H7 (cell line): ENCODE measurements around the gene FGGY. TPM values are rescaled to one million over a fixed set of nuclear protein-coding genes. Genes with fewer than 3 reads are reported as not detected.

ENCODE experiments used
- DNase-seq: peaks from one replicate; pipeline ENCODE4 v3.0.0; 2012
- H3K27me3 ChIP-seq: 2 replicates; pipeline ENCODE4 v1.6.0; 2011; ENCODE audit warnings: mild to moderate bottlenecking, low read length; ENCODE audit not compliant: control insufficient read depth, insufficient read depth
- H3K36me3 ChIP-seq: replicated peaks from 2 replicates; pipeline ENCODE4 v1.5.1; 2011; ENCODE audit warnings: low read length; ENCODE audit not compliant: control insufficient read depth, insufficient read depth
- H3K4me3 ChIP-seq: 2 replicates; pipeline ENCODE4 v1.5.1; 2011; ENCODE audit warnings: low read depth, mild to moderate bottlenecking, control low read depth, low read length, moderate library complexity; ENCODE audit not compliant: insufficient read depth
- total RNA-seq: library from RNA; depleted of rRNA; stranded (reverse); fragments of >200 nt; shearing (Covaris generic); gene quantifications from 2 replicates; pipeline ENCODE4 v1.2.3, GENCODE V29; 2014

Gene FGGY
- total RNA-seq, 1 experiment from 2014 or later, result 19.2 TPM

- H3K27me3 ChIP-seq, result no peaks in the 10 kb centered on the region
- H3K4me3 ChIP-seq, result no peak overlapping the region
- H3K36me3 ChIP-seq, result no peaks in the 10 kb centered on the region
- no peak for DNase-seq
Measured at GRCh38 chr1:59360729-59361128, 63.8 kb downstream of the FGGY start.

- Histone ChIP-seq H3K4me3 (no peak overlapping the region), H3K36me3 (no peaks in the 10 kb centered on the region), H3K27me3 (no peaks in the 10 kb centered on the region)
- no peak for DNase-seq
Measured at GRCh38 chr1:59361766-59362165, 64.9 kb downstream of the FGGY start.

GRCh38 chr1:59364037-59364436 is 67.1 kb downstream of the FGGY start:
- Histone ChIP-seq H3K4me3 (no peak overlapping the region), H3K36me3 (no peaks in the 10 kb centered on the region), H3K27me3 (no peaks in the 10 kb centered on the region)
- DNase-seq, result no peak

GRCh38 chr1:59366346-59366745 is 69.5 kb downstream of the FGGY start:
- Histone ChIP-seq H3K4me3 (no peak overlapping the region), H3K27me3 (no peaks in the 10 kb centered on the region), H3K36me3 (no peaks in the 10 kb centered on the region)
- DNase-seq, result no peak

- Histone ChIP-seq H3K4me3 (no peak overlapping the region), H3K36me3 (no peaks in the 10 kb centered on the region), H3K27me3 (no peaks in the 10 kb centered on the region)
- DNase-seq, result no peak
Measured at GRCh38 chr1:59367301-59368007, 70.6 kb downstream of the FGGY start.

- Histone ChIP-seq H3K4me3 (no peak overlapping the region), H3K36me3 (no peaks in the 10 kb centered on the region), H3K27me3 (no peaks in the 10 kb centered on the region)
- no peak for DNase-seq
Measured at GRCh38 chr1:59368008-59368670, 71.2 kb downstream of the FGGY start.

GRCh38 chr1:59375321-59376220 is 78.7 kb downstream of the FGGY start:
- no peaks in the 10 kb centered on the region for H3K27me3 ChIP-seq
- H3K4me3 ChIP-seq, result no peak overlapping the region
- DNase-seq, result no peak
- no peaks in the 10 kb centered on the region for H3K36me3 ChIP-seq

- no peak for DNase-seq
- no peaks in the 10 kb centered on the region for H3K27me3 ChIP-seq
- H3K4me3 ChIP-seq, result no peak overlapping the region
Measured at GRCh38 chr1:59377350-59377904, 80.5 kb downstream of the FGGY start.

GRCh38 chr1:59378621-59379370 is 81.9 kb downstream of the FGGY start:
- no peak for DNase-seq
- no peaks in the 10 kb centered on the region for H3K27me3 ChIP-seq
- no peak overlapping the region for H3K4me3 ChIP-seq
- H3K36me3 ChIP-seq, result no peaks in the 10 kb centered on the region

More at GRCh38 chr1:59377350-59377904, 80.5 kb downstream of the FGGY start:
- H3K36me3 ChIP-seq, result no peaks in the 10 kb centered on the region

GRCh38 chr1:59379371-59379728 is 82.5 kb downstream of the FGGY start:
- Histone ChIP-seq H3K4me3 (no peak overlapping the region), H3K27me3 (no peaks in the 10 kb centered on the region), H3K36me3 (no peaks in the 10 kb centered on the region)
- DNase-seq, result no peak

GRCh38 chr1:59383963-59384362 is 87.1 kb downstream of the FGGY start:
- no peaks in the 10 kb centered on the region for H3K36me3 ChIP-seq
- no peak for DNase-seq
- no peak overlapping the region for H3K4me3 ChIP-seq
- H3K27me3 ChIP-seq, result no peaks in the 10 kb centered on the region

- Histone ChIP-seq H3K36me3 (no peaks in the 10 kb centered on the region), H3K27me3 (no peaks in the 10 kb centered on the region), H3K4me3 (no peak overlapping the region)
- no peak for DNase-seq
Measured at GRCh38 chr1:59384443-59384842, 87.5 kb downstream of the FGGY start.

GRCh38 chr1:59388191-59388590 is 91.3 kb downstream of the FGGY start:
- DNase-seq, result no peak
- no peak overlapping the region for H3K4me3 ChIP-seq
- H3K27me3 ChIP-seq, result no peaks in the 10 kb centered on the region

GRCh38 chr1:59389847-59390246 is 93.0 kb downstream of the FGGY start:
- Histone ChIP-seq H3K36me3 (no peaks in the 10 kb centered on the region), H3K27me3 (no peaks in the 10 kb centered on the region), H3K4me3 (no peak overlapping the region)
- no peak for DNase-seq

More at GRCh38 chr1:59388191-59388590, 91.3 kb downstream of the FGGY start:
- H3K36me3 ChIP-seq, result no peaks in the 10 kb centered on the region
